HG03469 (cell line): ENCODE data around the gene ARAF.

Experiments used
- ATAC-seq: cut with Tn5 transposase; IDR thresholded peaks from one replicate; pipeline ENCODE4 v1.9.1; 2021; ENCODE audit warnings: mild to moderate bottlenecking, moderate library complexity, moderate number of reproducible peaks; ENCODE audit not compliant: unreplicated experiment

The ARAF gene

GRCh38 chrX:47563801-47564315, 2.9 kb downstream of the ARAF start:
- ATAC-seq, result no peak

- ATAC-seq, result no peak
These were observed 3.6 kb downstream of the ARAF start for GRCh38 chrX:47564438-47565085.

GRCh38 chrX:47566841-47567240, 5.8 kb downstream of the ARAF start:
- ATAC-seq, result no peak

- no peak for ATAC-seq
These were observed 7.8 kb downstream of the ARAF start for GRCh38 chrX:47568656-47569295.

- no peak for ATAC-seq
These were observed 9.8 kb downstream of the ARAF start for GRCh38 chrX:47570794-47571193.

GRCh38 chrX:47571215-47571614, 10.2 kb downstream of the ARAF start:
- no peak for ATAC-seq

GRCh38 chrX:47571896-47572295, 10.9 kb downstream of the ARAF start:
- ATAC-seq, result no peak

GRCh38 chrX:47572773-47573340, 11.9 kb downstream of the ARAF start:
- ATAC-seq, result no peak

- ATAC-seq, result no peak
These were observed 12.5 kb downstream of the ARAF start for GRCh38 chrX:47573341-47574075.

GRCh38 chrX:47574076-47574546, 13.1 kb downstream of the ARAF start:
- no peak for ATAC-seq

GRCh38 chrX:47574547-47575301, 13.7 kb downstream of the ARAF start:
- no peak for ATAC-seq

- no peak for ATAC-seq
These were observed 15.3 kb downstream of the ARAF start for GRCh38 chrX:47576021-47576898.

GRCh38 chrX:47577424-47577823, 16.4 kb downstream of the ARAF start:
- no peak for ATAC-seq

GRCh38 chrX:47577901-47578300, 16.9 kb downstream of the ARAF start:
- no peak for ATAC-seq

GRCh38 chrX:47578692-47579091, 17.7 kb downstream of the ARAF start:
- no peak for ATAC-seq

- ATAC-seq, result no peak
These were observed 18.5 kb downstream of the ARAF start for GRCh38 chrX:47579537-47579936.

- ATAC-seq, result no peak
These were observed 21.0 kb downstream of the ARAF start, which contains the start of gene TIMP1 for GRCh38 chrX:47581731-47582647. TIMP1 (plus strand) TSS chrX:47582436; CDS start chrX:47583416, 980 bp downstream.

- ATAC-seq, result no peak
These were observed 22.3 kb downstream of the ARAF start for GRCh38 chrX:47583240-47583861.
